Epithelial cell of proximal tubule (primary cell): ENCODE results near the gene KIAA1328. TPM values are rescaled to one million over a fixed set of nuclear protein-coding genes. Genes with fewer than 3 reads are reported as not detected.

Experiments used
- DNase-seq: peaks from one replicate; pipeline ENCODE4 v3.0.0-alpha.2; 2011; ENCODE audit warnings: low read depth
- H3K4me3 ChIP-seq: 2 replicates; pipeline ENCODE4 v1.5.1; 2011; ENCODE audit warnings: low read depth, mild to moderate bottlenecking, low read length
- CTCF ChIP-seq: conservative IDR thresholded peaks from 2 replicates; pipeline ENCODE4 v1.5.1; 2012; ENCODE audit warnings: low read depth, mild to moderate bottlenecking, low read length
- total RNA-seq: library from RNA; depleted of rRNA; stranded (reverse); fragments of >200 nt; gene quantifications from 2 replicates; pipeline ENCODE4 v1.2.3, GENCODE V29; 2015

The KIAA1328 gene
- total RNA-seq, 1 donor from 2014 or later = 8.2 TPM

GRCh38 chr18:37244618-37245017 lies 415.7 kb downstream of the KIAA1328 start:
- no peak overlapping the region for H3K4me3 ChIP-seq
- no peak for TF ChIP-seq CTCF

GRCh38 chr18:37246779-37247340 lies 417.9 kb downstream of the KIAA1328 start:
- DNase-seq = no peak
- H3K4me3 ChIP-seq = no peak overlapping the region
- no peak for TF ChIP-seq CTCF

More at GRCh38 chr18:37244618-37245017, 415.7 kb downstream of the KIAA1328 start:
- DNase-seq = no peak

DNA sequence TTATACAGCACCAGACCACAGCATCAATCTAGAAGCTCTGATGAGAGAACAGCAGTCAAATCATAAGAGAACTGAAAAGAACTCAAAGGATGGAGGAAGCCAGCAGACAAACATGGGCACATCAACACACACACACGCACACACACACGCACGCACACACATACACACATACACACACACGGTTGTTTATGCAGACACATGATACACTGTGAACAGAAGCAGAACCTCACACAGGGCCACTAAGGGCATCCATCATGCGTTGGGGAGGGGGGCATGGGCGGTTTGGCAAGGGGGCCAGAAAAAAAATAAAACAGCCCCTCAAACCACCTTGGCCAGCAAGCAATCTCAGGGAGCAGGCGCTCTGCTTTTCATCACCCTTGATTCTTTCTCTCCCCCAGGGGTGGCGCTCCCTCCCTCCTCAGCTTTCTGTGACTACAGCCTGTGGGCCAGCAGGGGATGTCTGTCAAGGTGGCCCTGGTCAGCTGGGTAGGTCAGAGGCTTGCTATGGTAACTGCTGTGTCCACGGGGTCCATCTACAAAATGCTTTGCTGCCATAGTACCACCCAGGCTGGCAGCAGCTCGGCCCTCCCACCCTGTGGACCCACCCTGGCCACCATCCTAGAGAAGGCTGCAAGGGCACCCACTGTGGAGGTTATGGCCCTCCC lies 418.7 kb downstream of the KIAA1328 start:
- no peak for TF ChIP-seq CTCF
- DNase-seq = no peak

DNA sequence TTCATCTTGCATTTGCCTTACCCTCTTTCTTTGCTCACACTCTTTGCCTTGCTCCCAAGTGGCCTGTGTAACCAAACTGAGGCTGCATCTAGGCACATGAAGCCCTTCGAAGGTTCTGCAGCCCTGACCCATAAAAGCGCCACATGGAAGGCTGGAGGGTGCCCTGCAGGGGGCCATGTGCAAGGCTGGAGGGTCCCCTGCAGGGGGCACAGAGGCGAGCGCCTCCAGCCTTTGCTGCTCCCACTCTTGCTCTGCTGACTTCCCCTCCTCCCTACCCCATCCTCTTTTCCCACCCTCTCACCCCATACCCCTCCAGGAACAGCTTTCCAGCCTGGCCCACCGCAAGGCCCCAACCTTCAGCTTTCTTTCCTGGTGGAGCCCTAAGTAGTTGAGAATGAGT lies 419.4 kb downstream of the KIAA1328 start:
- DNase-seq = no peak
- TF ChIP-seq CTCF = no peak
- H3K4me3 ChIP-seq = no peak overlapping the region

More for the DNA sequence above, 418.7 kb downstream of the KIAA1328 start:
- H3K4me3 ChIP-seq = no peak overlapping the region

GRCh38 chr18:37249171-37249886 lies 420.4 kb downstream of the KIAA1328 start:
- H3K4me3 ChIP-seq = no peak overlapping the region
- DNase-seq = no peak
- no peak for TF ChIP-seq CTCF

DNA sequence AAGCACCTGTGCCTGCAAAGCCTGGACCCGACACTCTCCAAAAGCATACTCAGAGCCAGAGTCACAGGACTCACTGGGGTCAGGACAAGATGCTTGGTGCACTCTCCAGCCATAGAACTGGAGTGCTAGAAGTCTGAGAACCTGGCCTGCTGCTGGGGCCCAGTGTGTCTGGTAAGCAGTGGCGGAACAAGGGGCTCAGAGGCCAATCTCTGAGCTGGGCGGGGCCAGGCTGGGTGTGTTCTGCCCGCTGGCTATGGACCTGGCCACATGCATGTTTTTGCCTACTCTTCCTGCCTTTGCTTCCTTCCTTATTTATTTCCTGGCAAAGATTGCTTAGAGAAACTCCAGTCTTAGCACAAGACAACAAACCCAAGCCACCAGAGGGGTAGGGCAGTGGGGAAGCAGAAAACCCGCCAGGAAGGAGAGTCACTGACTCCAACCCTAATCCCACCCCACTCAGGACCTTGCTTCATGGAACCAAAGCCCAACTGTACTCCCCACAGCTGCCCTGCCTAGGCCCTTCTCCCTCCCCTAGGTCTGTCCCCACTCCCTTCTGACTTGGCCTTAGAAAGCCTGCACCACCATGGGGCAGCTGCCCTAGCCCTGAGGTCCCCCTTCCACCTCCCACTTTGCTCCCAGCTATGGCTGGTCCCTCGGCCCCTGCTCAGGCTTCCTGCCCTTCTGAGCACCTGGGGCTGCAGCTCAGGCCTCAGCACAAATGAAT lies 421.1 kb downstream of the KIAA1328 start:
- no peak for DNase-seq
- TF ChIP-seq CTCF = no peak
- H3K4me3 ChIP-seq = no peak overlapping the region
